ENCODE results near the gene TCTN1.

DNA sequence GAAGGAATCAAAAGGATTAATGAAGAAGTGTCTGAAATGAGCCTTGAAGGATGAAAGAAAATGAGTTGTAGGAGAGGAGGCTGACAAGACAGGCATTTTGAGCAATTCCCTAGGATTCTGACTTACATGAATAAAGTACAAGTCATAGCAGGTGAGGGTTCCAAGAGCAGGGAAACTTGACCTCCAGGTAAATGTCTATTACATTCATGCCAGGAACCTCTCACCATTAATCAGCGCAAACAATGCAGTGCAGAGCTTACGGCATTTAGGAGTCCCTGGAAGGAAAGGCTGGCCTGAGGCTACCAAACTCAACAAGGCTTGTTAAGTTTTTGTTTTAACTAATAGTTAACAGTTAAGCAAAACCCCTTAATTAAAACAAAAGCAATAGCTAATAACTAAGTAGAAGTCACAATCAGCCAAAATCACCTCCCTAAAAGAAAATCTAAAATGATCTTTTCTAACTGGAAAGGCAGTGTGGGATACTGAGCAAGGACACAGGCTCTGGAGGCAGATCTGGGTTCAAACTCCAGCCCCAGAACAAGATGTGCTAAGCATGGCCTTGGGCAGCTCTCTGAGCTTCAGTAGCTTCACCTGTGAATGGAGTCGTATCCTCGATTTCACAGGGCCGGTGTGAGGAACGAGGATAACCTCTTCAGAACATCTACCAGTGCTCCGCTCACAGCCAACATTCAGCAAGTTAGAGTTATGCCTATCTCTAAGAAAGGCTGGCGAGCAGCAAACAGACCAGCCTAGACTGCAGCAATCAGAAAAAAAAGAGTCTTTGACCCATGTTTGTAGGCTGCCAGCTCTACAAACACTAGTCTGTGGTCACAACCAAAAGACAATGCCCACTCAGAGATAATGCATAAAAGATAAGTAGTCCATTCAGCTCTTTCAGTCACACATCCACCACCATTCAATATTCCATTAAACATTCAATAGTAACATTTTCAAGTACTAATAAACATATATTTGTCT lies 47.7 kb upstream of the TCTN1 start:
- TF ChIP-seq POLR2A (IDR thresholded peaks at IDR 0.05; ENCODE audit: low read depth, low read length) (no peak), POLR2AphosphoS5 (IDR thresholded peaks at IDR 0.05; ENCODE audit: low read depth, low read length) (no peak)
